ENCODE data around the gene LPIN2.
"Not testable (repeated sequence)": the region's sequence is repeated elsewhere in the genome, so short reads cannot be mapped to it uniquely, and the experiment has no call there.

The LPIN2 gene

GRCh38 chr18:3005462-3005861 is 7.5 kb downstream of the LPIN2 start:
- no peak for DNase-seq

- not testable (repeated sequence) for DNase-seq
Measured at GRCh38 chr18:3003766-3004165, 9.2 kb downstream of the LPIN2 start.

DNA sequence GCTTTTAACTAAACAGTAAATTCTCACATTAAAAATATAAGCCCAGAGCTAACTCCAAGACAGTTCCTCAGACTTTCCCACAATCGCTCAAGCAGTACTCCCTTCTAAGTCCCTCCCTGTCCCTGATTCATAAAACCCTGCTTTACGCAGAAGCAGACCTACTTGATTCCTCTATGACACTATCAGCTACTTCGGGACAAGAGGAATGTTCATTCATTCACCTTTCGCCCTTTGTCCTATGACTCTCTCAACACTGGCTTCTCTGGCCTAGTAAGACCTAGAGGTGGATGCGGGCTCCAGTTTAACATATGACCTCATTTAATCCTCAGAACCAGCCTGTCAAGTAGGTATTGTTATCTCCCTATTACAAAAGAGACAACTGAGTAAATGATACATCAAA is 10.2 kb downstream of the LPIN2 start:
- no peak for DNase-seq

GRCh38 chr18:2998644-2999043 is 14.3 kb downstream of the LPIN2 start:
- no peak for DNase-seq

DNA sequence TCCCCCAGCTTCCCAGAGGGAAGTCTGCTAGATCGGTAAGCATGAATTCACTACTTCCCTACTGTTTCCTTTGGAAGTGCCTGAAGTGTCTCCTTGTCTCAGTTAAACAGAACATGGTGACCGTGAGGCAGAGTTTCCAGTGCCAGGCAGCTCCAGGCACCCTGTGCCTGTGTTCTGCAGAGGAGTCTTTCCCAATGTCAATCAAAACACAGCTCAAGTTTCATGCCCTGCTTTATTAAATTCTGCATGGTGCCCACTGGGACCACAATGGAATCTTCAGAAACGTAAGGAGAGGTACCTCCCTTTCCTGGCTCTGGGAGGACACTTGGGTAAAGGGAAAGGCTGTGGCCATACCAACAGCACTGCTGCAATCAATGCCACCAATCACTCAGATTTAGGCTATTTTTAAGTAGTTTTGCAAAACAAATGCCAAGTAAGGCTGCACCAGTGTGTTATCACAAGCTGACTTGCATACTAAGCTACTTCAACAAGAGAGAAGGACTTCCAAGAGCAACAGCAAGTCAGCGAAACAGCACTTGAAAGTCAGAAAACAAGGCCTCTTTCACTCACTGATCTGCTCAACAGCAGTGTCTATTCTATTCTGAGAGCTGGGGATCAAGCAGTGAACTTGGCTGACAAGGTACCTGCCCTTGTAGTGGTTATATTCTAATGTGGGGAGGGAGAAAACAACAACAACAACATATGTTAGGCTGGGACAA is 14.9 kb downstream of the LPIN2 start:
- no peak for DNase-seq

DNA sequence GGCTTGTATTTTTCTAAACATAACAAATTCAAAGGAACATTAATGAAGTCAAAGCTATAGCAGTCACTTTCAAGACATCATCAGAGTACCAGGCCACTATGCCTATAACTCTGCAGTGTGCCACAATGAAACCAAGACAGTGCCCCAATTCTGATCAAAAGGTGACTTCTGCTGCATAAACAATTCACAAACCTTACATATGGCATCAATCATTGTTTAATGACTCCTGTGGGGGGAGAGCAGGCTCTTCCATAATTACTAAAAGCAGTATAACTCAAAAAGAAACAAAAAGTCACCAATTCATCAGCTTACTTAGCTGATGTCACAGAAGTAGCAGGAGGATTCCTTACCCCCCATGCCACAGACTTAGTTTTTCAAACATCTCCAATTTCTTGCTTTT is 15.5 kb downstream of the LPIN2 start:
- no peak for DNase-seq

GRCh38 chr18:2994603-2995432 is 18.1 kb downstream of the LPIN2 start:
- DNase-seq: no peak

DNA sequence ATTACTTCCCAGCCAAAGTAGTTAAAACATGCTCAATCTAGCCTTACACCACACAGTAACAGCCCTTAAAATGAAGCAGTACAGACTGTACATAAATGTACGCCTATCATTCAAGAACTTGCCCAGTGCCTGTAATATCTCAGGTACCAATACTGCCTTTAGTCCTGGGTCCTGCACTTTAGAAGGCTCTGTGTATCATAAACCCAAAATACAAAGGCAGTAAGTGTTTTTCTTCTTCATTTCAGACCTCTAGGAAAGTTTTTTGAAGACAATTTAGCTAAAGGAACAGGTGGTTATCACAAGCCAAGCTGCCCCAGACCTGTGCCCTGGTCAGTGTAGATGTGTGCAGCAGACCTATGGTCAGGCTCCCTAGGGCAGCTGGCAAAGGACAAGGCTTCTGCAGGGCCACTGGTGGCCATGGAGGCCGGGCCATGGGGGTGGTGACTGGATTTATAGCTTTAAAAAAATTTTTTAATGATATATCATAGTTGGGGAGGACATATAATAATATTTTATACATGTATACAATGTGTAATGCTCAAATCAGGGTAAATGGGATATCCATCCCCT is 18.8 kb downstream of the LPIN2 start:
- no peak for DNase-seq

GRCh38 chr18:2992995-2993877 is 19.7 kb downstream of the LPIN2 start:
- no peak for DNase-seq

GRCh38 chr18:2990956-2991640 is 21.8 kb downstream of the LPIN2 start:
- DNase-seq: no peak

DNA sequence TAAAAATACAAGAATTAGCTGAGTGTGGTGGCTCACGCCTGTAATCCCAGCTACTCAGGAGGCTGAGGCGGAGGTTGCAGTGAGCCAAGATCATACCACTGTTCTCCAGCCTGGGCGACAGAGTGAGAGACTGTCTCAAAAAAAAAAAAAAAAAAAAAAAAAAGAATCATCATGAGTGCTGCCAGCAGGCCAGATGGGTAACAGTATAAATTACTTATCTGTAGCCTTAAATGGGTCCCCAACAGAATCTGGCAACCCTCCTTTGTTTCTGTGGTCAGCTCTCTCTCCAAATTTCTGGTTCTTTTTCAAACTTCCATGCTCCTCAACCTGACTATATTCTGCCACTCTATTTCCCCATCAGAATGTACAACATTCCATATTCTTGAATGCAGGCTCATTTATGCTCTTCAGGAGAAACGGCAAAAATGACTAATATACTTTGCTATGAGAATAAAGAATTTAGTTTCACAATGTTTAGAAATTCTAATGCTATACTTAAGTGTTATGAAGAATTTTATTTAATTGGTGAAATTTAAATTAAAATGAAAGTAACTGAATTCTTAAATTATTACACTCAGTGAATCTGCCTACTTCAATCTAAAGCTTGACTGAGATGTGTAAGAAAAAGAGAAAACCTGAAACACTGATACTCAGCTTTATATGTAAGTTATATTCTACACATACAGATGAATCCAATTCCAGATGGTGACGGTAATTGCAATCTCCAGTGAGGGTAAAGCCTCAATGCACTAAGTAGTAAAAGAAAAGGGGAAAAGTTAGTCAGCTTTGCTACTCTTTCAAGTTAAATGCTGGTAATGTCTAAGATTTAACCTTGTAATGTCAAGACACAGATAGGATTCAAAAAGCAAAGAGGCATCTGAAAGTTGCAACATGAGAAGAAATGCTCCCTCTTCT is 24.8 kb downstream of the LPIN2 start:
- DNase-seq: no peak

DNA sequence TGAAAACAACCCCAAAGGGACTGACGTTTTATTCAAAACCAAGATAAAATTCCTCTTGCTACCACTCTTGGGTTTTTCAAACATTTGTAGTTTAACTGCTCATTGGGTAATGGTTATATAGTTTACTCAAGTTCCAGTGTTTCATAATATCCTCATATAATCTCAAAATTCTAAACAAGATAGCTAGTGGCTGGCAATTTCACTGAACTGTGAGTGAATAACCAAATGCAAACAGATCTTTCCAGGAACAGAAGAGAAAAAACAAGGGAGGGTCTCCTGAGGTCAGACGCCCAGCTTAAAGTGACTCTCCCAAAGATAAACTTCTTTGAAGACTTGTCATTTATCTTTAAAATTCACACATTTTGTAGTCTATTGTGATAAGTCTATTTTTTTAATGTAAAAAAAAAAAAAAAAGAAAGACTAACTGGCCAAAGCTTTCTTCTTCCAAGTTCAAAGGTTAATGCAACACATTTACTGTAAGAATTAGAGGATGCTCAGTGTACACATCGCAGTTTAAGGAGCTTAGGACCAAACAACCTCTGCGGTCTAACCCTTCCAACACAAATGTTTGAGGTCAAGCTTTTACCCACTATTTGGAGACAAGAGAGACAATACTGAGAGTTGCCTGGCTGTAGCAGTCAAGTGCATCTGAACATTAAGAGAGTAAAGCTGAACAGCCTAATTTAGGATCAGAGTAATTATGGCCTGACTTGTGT is 26.6 kb downstream of the LPIN2 start:
- no peak for DNase-seq

DNA sequence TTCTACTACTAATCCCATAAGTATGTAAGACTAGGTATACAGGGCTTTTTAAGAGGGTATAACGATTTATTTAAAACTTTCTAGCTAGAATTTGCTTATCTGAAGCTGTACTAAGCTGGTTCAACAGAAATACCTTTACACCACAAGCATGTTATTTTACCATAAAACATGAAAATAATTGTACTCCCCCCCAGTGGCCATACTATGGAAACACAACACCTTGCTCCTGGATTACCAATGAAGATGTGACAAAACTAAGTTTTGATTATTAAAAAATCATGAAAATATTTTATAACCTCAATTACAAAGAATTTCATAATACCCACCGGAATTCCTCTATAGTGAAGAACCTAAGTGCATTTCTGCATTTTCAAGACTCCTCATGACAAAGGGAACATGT is 27.3 kb downstream of the LPIN2 start:
- DNase-seq: no peak

DNA sequence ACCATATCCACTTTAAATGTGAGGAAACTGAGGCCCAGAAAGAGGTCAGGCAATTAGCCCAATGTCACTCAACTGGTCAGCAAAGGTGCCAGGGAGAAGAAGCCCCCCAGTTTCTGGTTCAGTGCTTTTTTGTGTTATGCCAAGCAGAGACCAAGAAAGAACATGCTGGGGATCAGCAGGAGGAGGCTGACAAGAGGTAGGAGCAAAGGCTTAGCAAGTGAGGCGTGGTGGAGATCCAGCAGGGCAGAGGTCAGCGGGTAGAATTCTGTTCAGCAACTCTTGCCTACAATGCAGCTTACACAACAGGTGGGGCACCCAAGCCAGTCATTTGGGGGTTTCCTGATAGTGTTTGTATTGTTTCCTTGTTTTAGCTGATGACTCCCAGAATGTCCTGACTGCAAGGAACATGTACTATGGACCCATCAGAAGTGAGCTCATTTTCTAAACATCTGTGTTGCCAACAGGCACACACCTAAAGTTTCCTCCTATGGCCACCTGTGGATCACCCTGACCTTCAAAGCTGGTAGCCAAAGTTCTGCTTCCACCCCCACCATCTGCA is 28.2 kb downstream of the LPIN2 start:
- DNase-seq: no peak

DNA sequence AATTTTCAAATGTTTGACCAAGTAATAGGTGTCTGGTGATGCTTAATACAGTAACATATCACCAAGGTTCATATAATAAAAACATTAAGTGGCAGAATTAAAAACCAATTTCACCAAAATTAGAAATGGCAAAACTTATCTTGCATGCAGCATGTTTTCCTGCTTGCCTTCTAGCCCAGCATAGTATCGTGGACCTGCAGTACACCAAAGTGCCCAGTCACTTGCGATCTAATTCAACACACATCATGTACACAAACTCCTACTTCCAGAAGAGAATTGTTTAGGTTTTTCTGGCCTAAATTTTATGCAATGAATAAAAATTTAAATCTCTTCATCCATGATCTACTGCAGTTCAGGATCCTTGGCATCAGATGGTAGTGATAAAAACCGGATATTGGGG is 28.9 kb downstream of the LPIN2 start:
- no peak for DNase-seq

- no peak for DNase-seq
Measured at GRCh38 chr18:2983296-2983695, 29.6 kb downstream of the LPIN2 start.

DNA sequence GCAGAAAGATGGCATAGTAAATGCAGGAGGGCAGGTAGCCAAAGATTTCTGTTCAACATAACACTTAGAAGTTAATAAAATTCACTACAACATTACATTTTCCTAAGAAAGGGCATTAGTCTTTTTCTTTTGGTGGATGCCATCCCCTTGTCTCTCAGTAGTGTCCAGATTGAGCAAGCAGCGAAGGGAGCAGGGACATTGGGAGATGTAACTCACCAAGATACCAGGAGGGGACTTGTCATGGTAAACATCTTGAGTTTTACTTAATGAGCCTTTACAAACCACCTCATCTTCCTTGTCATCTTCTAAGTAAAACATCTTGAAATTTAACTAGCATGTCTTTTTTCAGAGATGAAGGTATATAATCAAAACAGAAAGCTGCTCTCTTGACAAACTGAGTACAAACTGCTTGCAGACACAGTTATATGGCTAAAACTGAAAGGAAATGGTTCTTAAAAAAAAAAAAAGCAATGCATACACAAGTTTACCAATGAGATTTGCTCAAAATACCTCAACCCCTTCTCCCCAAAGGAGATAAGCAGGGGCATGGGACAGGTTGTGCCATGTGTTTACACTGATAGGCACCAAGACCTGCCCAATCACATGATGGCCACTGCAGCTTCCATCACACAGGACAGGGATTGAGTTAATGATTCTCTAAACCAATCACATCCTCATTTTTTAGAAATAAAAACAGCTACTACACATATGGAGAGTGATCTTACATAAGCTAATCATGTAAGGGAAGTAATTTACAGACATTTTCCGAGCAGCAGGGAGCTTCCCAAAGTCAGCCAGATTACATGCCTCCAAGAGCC is 30.3 kb downstream of the LPIN2 start:
- no peak for DNase-seq

- no peak for DNase-seq
Measured at GRCh38 chr18:2982022-2982421, 30.9 kb downstream of the LPIN2 start.

- no peak for DNase-seq
Measured at GRCh38 chr18:2981212-2981728, 31.7 kb downstream of the LPIN2 start.

Measured in DMS79 (cell line).